BLaER1 (cell line): ENCODE results near the gene RRAS2.
A peak's percentile ranks its signal among the peaks of the same experiment; 100 is the strongest.

Experiments used
- H3K27ac ChIP-seq: shearing (Covaris generic); formaldehyde crosslinking; 2 replicates; pipeline ENCODE4 v1.8.1; 2022
- H3K27me3 ChIP-seq: shearing (Covaris generic); formaldehyde crosslinking; 2 replicates; pipeline ENCODE4 v1.8.1; 2022
- H3K36me3 ChIP-seq: shearing (Covaris generic); formaldehyde crosslinking; 2 replicates; pipeline ENCODE4 v1.8.1; 2022
- H3K4me1 ChIP-seq: shearing (Covaris generic); formaldehyde crosslinking; 2 replicates; pipeline ENCODE4 v1.8.1; 2022
- H3K4me2 ChIP-seq: shearing (Covaris generic); formaldehyde crosslinking; 2 replicates; pipeline ENCODE4 v1.8.1; 2022
- H3K4me3 ChIP-seq: shearing (Covaris generic); formaldehyde crosslinking; 2 replicates; pipeline ENCODE4 v1.8.1; 2022
- H3K9ac ChIP-seq: shearing (Covaris generic); formaldehyde crosslinking; 2 replicates; pipeline ENCODE4 v1.8.1; 2022
- H3K9me3 ChIP-seq: shearing (Covaris generic); formaldehyde crosslinking; 2 replicates; pipeline ENCODE4 v1.8.1; 2022
- H4K20me1 ChIP-seq: shearing (Covaris generic); formaldehyde crosslinking; 2 replicates; pipeline ENCODE4 v1.8.1; 2022
- Cebpa-rat ChIP-seq: shearing (Covaris generic); IDR thresholded peaks from 2 replicates; pipeline ENCODE4 v1.8.1; 2022

Gene RRAS2

GRCh38 chr11:14269692-14270573 is 89.0 kb downstream of the RRAS2 start:
- H3K4me2 ChIP-seq = peak overlapping the region; percentile 78; the same call in 1 of the 2 replicates
- TF ChIP-seq Cebpa-rat = no peak
- peaks cover 7% of the 10 kb centered on the region; the same call in 1 of the 2 replicates for H3K9me3 ChIP-seq
- peaks cover 35% of the 10 kb centered on the region for H3K4me1 ChIP-seq
- no peaks in the 10 kb centered on the region for H4K20me1 ChIP-seq
- H3K27ac ChIP-seq = peak overlapping the region; percentile 48; the same call in 1 of the 2 replicates
- peaks cover 16% of the 10 kb centered on the region; the same call in 1 of the 2 replicates for H3K36me3 ChIP-seq
- H3K27me3 ChIP-seq = no peaks in the 10 kb centered on the region
- H3K4me3 ChIP-seq = no peak overlapping the region
- no peak overlapping the region for H3K9ac ChIP-seq

GRCh38 chr11:14267861-14268635 is 90.9 kb downstream of the RRAS2 start:
- H3K27ac ChIP-seq = no peak overlapping the region
- no peak for TF ChIP-seq Cebpa-rat
- H3K4me3 ChIP-seq = no peak overlapping the region
- H3K9ac ChIP-seq = no peak overlapping the region
- H3K36me3 ChIP-seq = peaks cover 11% of the 10 kb centered on the region; the same call in 1 of the 2 replicates
- peaks cover 35% of the 10 kb centered on the region for H3K4me1 ChIP-seq
- no peak overlapping the region for H3K4me2 ChIP-seq
- H4K20me1 ChIP-seq = no peaks in the 10 kb centered on the region
- peaks cover under 1% of the 10 kb centered on the region; the same call in 1 of the 2 replicates for H3K9me3 ChIP-seq
- H3K27me3 ChIP-seq = no peaks in the 10 kb centered on the region

DNA sequence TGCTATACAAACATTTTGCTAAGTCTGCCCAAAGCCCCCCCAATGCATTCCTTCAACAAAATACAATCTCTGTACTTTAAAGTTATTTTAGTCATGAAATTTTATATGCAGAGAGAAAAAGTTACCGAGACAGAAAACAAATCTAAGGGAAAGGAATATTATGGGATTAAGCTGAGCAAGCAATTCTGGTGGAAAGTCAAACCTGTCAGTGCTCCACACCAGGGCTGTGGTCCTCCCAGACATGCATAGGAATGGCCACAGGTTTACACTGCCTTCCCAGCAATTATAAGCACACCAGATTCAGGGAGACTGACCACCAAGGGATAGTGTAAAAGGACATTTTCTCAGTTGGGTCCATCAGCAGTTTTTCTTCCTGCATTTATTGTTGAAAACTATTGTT is 92.4 kb downstream of the RRAS2 start:
- Histone ChIP-seq H3K9me3 (no peaks in the 10 kb centered on the region), H3K4me1 (peaks cover 23% of the 10 kb centered on the region), H3K9ac (no peak overlapping the region), H3K27ac (no peak overlapping the region), H3K36me3 (0 out of 2 replicates have a peak, but pooled peaks cover 7% of the 10 kb centered on the region), H3K27me3 (no peaks in the 10 kb centered on the region), H3K4me2 (no peak overlapping the region), H4K20me1 (no peaks in the 10 kb centered on the region), H3K4me3 (no peak overlapping the region)
- no peak for TF ChIP-seq Cebpa-rat

DNA sequence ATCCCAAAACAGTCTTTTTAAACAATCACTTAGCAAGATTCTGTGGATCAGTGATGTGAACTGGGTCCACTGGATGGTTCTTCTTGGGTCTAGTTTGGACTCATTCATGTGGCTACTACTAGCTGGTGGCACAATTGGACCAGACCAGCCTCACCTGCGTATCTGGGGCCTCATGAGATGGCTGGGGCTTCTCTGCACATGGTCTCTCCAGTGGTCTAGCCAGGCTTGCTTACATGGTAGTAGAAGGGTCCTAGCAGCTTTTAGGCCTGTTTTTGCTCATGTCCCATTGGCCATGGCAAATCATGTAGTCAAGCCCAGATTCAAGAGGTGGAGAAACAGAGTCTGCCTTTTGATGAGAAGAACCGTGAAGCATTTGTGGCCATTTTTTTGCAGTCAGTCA is 94.0 kb downstream of the RRAS2 start:
- Histone ChIP-seq H3K9me3 (no peaks in the 10 kb centered on the region), H3K27ac (no peak overlapping the region), H3K4me1 (peaks cover 6% of the 10 kb centered on the region), H3K27me3 (no peaks in the 10 kb centered on the region), H3K36me3 (0 out of 2 replicates have a peak, but pooled peaks cover 7% of the 10 kb centered on the region), H3K4me2 (no peak overlapping the region), H3K4me3 (no peak overlapping the region), H3K9ac (no peak overlapping the region), H4K20me1 (no peaks in the 10 kb centered on the region)
- TF ChIP-seq Cebpa-rat = no peak

- TF ChIP-seq Cebpa-rat = no peak
- H3K27me3 ChIP-seq = no peaks in the 10 kb centered on the region
- H3K4me3 ChIP-seq = no peak overlapping the region
- H3K4me2 ChIP-seq = no peak overlapping the region
- H3K27ac ChIP-seq = no peak overlapping the region
- H3K9ac ChIP-seq = no peak overlapping the region
- H3K9me3 ChIP-seq = no peaks in the 10 kb centered on the region
- no peaks in the 10 kb centered on the region for H3K4me1 ChIP-seq
- 0 out of 2 replicates have a peak, but pooled peaks cover 7% of the 10 kb centered on the region for H3K36me3 ChIP-seq
- H4K20me1 ChIP-seq = no peaks in the 10 kb centered on the region
These were observed 96.6 kb downstream of the RRAS2 start for GRCh38 chr11:14262271-14262846.

DNA sequence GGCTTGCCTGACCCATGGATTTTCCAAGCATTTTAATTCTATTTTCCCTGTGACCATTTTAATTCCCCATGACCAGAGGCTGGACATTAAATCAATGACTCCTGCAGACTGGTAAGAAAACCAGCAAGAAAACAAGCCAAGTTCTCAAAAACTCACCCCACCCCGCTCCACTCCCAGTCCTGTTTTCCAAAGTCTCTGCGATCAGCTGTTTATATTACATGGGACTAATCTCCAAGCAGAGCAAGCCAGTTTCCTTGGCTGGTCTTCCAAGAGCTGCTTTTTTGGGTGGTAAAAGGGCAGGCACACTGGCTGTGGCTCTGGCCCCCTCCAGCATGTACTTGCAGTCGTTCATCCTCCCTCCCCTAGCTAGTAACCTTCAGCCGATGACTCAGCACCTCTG is 97.9 kb downstream of the RRAS2 start:
- Histone ChIP-seq H3K4me1 (no peaks in the 10 kb centered on the region), H3K9me3 (no peaks in the 10 kb centered on the region), H3K27me3 (no peaks in the 10 kb centered on the region), H3K9ac (no peak overlapping the region), H3K27ac (no peak overlapping the region), H3K4me2 (no peak overlapping the region), H3K4me3 (no peak overlapping the region), H3K36me3 (0 out of 2 replicates have a peak, but pooled peaks cover 7% of the 10 kb centered on the region), H4K20me1 (no peaks in the 10 kb centered on the region)
- TF ChIP-seq Cebpa-rat = no peak

DNA sequence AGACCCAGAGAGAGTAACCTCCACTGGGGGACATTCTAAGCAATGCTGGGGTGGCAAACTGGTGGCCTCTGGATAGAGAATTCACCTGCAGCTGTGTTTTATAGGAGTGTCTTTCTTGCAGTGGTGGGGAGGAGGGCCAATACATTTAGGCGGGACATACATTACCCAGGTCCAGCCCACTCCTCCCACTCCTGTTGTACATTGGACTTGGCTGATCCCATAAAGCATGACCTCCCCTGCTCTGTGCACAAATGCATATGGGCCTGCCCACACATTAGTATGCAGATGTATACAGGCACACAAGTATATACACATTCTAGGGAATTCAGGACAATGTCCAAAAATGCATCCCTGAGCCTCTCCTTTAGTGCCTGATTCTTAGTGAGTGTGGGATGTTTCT is 99.1 kb downstream of the RRAS2 start:
- no peak overlapping the region for H3K4me2 ChIP-seq
- H3K27ac ChIP-seq = no peak overlapping the region
- H4K20me1 ChIP-seq = no peaks in the 10 kb centered on the region
- no peak overlapping the region for H3K9ac ChIP-seq
- H3K27me3 ChIP-seq = no peaks in the 10 kb centered on the region
- no peak for TF ChIP-seq Cebpa-rat
- H3K9me3 ChIP-seq = no peaks in the 10 kb centered on the region
- no peaks in the 10 kb centered on the region for H3K4me1 ChIP-seq
- no peaks in the 10 kb centered on the region for H3K36me3 ChIP-seq
- H3K4me3 ChIP-seq = no peak overlapping the region

- Histone ChIP-seq H3K4me2 (no peak overlapping the region), H3K4me3 (no peak overlapping the region)
- no peak for TF ChIP-seq Cebpa-rat
These were observed 99.7 kb downstream of the RRAS2 start for GRCh38 chr11:14259186-14259784.

GRCh38 chr11:14258221-14258935 is 100.6 kb downstream of the RRAS2 start:
- H3K9ac ChIP-seq = no peak overlapping the region
- no peak for TF ChIP-seq Cebpa-rat
- no peaks in the 10 kb centered on the region for H3K4me1 ChIP-seq
- H3K4me2 ChIP-seq = no peak overlapping the region
- H3K27me3 ChIP-seq = no peaks in the 10 kb centered on the region
- no peaks in the 10 kb centered on the region for H3K9me3 ChIP-seq
- H3K27ac ChIP-seq = no peak overlapping the region
- H3K4me3 ChIP-seq = no peak overlapping the region
- H3K36me3 ChIP-seq = no peaks in the 10 kb centered on the region
- no peaks in the 10 kb centered on the region for H4K20me1 ChIP-seq

More at GRCh38 chr11:14259186-14259784, 99.7 kb downstream of the RRAS2 start:
- no peaks in the 10 kb centered on the region for H3K4me1 ChIP-seq
- no peaks in the 10 kb centered on the region for H3K36me3 ChIP-seq
- H3K27ac ChIP-seq = no peak overlapping the region
- no peak overlapping the region for H3K9ac ChIP-seq
- no peaks in the 10 kb centered on the region for H4K20me1 ChIP-seq
- no peaks in the 10 kb centered on the region for H3K9me3 ChIP-seq
- no peaks in the 10 kb centered on the region for H3K27me3 ChIP-seq
